Subcutaneous adipose tissue (tissue), 4 donors: ENCODE measurements around the gene AWAT1. TPM values are rescaled to one million over a fixed set of nuclear protein-coding genes. Genes with fewer than 3 reads are reported as not detected.

Source experiments
- total RNA-seq, 4 donors: library from RNA; depleted of rRNA; stranded (reverse); fragments of >200 nt; gene quantifications; one replicate each; pipeline ENCODE4 v1.1.0, GENCODE V29; 2016
- TF ChIP-seq, protein P1 (sequence below): fragments of 450-650 bp; IDR thresholded peaks from one replicate; pipeline ENCODE4 v1.5.1; 2016; ENCODE audit warnings: low read depth, mild to moderate bottlenecking, control low read depth, antibody characterized with exemption, moderate library complexity

The AWAT1 gene
- not detected for total RNA-seq

GRCh38 chrX:70234355-70234754, at the start of gene AWAT1:
Gene AWAT1 (plus strand): TSS chrX:70234655. CDS start chrX:70234696, 41 bp downstream.
- TF ChIP-seq, protein P1, sequence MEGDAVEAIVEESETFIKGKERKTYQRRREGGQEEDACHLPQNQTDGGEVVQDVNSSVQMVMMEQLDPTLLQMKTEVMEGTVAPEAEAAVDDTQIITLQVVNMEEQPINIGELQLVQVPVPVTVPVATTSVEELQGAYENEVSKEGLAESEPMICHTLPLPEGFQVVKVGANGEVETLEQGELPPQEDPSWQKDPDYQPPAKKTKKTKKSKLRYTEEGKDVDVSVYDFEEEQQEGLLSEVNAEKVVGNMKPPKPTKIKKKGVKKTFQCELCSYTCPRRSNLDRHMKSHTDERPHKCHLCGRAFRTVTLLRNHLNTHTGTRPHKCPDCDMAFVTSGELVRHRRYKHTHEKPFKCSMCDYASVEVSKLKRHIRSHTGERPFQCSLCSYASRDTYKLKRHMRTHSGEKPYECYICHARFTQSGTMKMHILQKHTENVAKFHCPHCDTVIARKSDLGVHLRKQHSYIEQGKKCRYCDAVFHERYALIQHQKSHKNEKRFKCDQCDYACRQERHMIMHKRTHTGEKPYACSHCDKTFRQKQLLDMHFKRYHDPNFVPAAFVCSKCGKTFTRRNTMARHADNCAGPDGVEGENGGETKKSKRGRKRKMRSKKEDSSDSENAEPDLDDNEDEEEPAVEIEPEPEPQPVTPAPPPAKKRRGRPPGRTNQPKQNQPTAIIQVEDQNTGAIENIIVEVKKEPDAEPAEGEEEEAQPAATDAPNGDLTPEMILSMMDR = no peak

DNA sequence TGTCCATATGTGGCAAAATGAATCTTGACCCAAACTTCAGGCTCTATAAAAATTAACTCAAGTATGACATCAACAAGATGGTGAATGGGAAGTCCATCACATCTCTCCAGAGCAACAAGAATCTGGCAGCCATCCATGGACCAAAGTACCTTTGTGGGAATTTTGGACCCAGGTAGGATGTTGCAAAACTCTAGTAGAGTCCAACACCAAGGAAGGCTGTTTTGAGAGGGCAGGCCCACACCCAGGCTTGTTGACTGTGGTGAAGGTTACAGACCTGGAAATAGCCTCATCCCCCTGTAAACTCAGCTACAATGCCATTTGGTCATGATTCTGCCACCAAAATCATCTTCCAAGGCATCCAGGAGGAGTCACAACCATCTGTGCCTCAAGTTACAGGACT, 44.2 kb upstream of the AWAT1 start:
- TF ChIP-seq, protein P1 = no peak

GRCh38 chrX:70196961-70197720, 37.3 kb upstream of the AWAT1 start:
- TF ChIP-seq, protein P1 = no peak

DNA sequence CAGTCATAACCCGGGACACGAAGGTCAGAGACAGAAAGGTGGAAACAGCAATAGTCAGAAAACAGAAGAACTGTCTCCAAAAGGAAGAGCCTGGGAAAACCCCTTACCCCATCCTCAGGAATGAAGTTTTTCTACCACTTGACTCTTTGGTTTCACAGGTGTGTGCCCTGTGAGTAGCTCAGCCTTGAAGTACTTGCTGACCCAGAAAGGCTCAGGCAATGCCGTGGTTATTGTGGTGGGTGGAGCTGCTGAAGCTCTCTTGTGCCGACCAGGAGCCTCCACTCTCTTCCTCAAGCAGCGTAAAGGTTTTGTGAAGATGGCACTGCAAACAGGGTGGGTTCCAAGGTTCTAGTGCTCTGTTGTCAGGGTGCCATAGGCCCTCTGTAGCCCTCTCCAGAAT, 32.7 kb upstream of the AWAT1 start:
- TF ChIP-seq, protein P1 = no peak

DNA sequence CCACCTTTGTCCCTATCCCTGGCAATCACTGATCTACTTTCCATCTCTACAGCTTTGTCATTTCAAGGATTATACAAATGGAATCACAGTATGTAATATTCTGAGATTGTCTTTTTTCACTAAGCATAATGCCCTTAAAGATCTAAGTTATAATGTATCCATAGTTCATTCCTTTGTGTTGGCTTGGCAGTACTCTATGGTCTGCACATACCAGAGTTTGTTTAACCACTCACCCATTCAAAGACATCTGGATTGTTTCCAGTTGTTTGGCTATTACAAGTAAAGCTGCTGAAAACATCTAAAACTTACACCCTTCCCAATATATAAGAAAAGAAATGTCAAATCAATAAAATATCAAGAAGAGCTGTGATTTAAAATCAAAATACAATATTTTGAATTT, 26.0 kb upstream of the AWAT1 start:
- TF ChIP-seq, protein P1 = no peak

DNA sequence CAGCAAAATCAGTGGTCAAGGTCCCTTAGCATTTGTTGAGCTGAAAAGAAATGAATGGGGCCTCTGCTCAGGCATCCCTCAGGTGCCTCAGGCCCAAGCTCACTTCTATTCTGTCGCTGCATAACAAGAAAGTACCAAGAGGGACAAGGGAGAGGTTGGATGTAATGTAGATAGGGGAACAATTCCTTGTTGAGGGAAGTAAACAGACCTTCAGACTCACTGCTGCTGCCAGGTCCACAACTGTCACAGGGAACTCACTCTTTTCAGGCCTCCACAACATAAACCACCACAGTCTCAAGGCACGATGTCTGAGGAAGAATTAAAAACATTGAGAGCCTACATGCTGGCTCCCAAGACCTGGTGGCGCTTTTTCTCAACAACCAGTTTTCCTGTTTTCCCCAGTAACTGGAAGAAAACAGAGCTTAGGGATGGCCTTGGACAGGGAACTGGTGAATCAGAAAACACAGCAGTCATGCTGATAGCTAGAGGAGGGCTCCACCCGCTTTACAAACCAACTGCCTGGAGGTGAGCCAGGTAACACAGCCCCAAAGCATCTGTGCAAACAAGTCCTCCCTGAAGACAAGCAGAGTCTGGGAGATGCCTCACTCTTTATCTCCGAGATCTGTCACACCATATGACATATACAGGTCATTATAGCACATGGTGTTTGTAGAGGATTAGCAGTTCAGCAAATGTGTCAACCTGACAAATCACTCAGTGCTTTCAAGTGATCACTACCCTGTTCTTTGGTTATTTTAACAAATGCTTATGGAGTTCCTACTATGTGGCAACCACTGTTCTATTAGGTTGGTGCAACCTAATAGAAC, 14.3 kb upstream of the AWAT1 start:
- TF ChIP-seq, protein P1 = no peak

- TF ChIP-seq, protein P1 = no peak
Observed at GRCh38 chrX:70226048-70226447, 8.4 kb upstream of the AWAT1 start.
